Tongue (tissue), 2 donors: ENCODE measurements around the gene TMEM158. TPM values are rescaled to one million over a fixed set of nuclear protein-coding genes. Genes with fewer than 3 reads are reported as not detected.

Experiments used
- DNase-seq: peaks from one replicate; pipeline ENCODE4 v3.0.0-alpha.2; 2015
- total RNA-seq: library from RNA; depleted of rRNA; stranded (reverse); fragments of >200 nt; gene quantifications from one replicate; pipeline ENCODE4 v1.2.3, GENCODE V29; 2014

The TMEM158 gene
- total RNA-seq, 1 donor from 2014 or later = 2.4 TPM

DNA sequence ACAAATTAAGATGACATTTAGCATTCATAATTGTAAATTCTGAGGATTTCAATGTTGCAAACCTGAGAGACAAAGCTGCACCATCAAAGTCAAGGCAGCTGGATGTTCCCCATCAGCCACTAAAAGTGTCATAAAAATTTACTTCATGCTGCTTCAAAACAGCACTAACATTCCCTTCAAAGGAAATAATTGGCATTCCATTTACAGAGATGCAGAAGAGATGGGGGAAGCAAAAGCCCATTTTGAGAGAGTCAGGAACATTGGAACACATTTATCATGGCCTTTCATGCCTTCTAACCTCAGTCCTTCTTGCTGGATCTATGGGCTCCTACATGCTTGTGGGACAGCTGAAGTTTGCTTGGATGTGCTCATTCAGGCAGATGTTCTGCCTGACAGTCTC, 6.4 kb upstream of the TMEM158 start:
- DNase-seq = no peak

DNA sequence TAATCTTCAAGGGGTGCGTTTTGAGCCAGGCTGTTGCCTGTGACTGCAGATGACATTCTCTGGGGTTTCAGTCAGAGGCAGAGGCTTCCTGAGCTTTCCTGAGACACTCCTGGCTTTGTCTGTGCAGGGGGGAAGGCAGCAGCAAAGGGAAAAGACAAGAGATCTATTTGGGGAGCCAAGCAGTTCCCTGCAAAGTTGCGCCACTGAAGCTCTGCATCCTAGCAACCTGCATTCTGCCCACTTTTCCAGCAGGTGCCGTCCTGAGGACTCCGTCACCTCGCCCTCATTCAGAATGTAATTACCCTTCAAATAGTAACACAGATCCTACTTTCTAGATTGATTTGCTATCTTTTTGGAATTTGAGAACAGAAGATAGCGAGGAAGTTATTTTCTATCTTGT, 1.9 kb upstream of the TMEM158 start:
- DNase-seq = peak; percentile 8

DNA sequence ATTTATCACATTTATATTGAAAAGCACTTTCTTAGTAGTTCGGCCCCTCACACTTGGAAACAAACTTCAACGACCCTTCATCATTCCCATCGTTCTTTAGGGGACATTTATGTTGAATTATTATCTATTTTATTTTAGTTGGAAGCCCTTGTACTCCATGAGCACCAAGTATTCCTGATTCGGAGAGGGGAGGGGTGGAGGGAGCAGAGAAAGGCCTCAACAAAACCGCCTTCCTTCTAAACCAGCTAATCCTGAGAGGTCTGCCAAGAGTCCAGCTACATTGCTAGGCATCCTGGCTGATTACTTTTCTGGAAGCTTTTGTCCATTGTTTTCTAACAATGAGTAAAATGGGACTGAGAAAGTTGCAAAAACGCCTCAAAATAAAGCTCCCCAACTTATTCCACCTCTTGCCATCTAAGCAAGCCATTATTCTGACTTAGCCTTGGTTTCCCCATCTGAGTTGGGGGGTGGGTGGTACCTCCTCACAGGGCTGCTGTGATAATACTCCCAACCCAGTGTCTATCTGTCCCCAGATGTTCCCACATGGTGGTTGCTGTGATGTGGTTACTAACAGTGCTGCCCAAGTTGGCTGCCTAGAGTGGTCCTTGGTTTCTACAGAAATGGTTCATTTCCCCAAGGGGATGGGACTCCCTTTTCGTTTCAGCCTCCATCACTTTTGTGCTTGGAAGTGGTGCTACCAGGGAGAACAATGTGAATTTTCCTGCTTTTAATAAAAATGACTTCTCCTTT, 1.2 kb upstream of the TMEM158 start:
- DNase-seq = no peak

DNA sequence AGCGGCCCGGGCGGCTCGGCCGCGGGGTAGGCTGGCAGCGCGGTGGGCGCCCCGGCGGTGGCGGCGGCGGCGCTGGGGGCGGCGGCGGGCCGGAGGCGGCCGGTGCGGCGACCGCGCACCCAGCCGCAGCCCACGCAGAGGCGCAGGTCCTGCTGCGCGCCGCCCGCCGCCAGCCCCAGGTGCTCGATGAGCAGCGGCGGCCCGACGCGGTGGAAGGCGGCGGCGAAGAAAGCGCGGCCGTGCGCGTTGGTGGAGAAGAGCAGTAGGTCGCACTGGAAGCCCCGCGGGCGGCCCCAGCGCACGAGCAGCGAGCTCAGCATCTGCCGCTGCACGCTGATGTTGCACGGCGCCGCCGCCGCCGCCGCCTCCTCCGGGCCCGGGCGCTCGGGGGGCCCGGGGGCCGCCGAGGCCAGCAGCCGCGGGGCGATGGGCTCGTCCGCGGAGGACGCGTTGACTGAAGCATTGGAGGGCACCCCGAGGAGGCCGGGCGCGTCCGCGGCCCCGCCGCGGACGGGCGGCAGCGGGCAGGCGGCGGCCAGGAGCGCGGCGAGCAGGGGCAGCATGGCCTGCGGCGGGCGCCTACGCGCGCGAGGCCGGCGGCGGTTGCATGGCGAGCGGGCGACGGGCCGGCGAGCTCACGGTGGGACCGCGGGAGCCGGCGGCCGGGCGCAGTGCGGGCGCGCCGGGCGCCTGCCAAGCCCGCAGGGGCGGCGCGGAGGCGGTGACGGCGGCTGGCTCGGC, 452 bp downstream of the TMEM158 start:
- DNase-seq = peak; percentile 56

DNA sequence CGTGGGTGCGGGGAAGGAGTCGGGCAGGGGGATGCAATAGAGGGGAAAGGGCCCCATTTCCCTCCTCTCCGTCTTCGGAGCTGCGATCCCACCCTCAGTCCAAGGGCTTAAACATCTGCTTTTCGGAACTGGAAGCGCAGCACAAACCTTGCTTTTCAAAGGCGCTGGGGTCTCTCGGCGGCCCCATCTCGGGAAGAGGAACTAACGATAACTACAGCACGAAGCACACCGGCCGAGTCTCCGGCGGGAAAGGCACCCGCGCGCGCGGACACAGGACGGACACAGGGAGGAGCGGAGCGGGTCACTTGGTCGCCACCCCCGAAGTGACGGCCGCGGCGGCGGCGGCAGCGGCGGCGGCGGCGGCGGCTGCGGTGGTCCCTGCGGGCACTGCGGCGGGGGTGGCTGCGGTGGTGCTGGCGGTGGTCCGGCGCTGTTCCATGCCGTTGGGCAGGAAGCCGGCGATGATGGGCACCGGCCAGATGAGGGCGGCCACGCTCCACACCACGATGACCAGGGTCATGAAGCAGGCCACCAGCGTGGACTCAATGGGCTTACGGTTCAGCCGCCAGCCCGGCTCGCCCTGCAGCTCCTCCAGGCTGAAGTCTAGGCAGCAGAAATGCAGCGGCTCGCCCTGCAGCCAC, 1.1 kb downstream of the TMEM158 start:
- peak; percentile 76 for DNase-seq

DNA sequence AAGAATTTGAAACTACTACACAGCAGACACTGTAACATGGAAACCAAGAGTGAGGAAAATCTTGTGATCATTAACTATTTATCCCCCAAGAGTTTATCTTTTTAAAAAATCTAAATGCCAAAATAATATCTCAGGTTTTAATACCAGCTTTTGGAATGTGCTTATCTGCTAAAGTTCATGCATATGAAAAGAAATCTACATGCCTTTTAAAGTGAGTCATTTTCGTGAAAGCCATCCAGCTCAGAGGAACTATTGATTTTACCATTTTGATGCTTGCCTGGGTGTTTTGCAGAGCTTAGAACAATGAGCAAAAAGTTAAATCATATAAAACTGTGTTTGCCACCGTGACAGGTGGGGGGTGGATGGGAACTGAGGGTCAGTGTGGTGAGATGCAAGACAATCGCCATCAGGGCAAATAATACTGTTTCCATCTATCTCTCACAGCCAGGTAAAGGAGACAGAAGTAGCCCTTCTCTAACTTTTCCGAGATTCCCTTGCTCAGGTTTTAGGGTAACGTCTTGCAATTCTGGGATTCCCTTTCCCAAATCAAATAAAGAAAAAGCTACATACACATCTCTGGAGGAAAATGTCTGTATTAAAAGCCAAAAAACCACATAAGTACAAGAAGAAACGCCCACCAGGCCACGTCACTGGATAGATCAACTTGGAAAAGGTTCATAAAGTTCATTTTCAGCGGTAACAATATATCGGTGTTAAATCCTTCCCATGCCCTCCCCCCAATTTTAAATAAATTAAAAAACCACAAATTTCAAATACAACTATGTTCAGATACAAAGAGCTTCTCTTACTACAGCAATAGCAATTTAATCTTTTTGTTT, 2.0 kb downstream of the TMEM158 start:
- DNase-seq = peak; percentile 28

DNA sequence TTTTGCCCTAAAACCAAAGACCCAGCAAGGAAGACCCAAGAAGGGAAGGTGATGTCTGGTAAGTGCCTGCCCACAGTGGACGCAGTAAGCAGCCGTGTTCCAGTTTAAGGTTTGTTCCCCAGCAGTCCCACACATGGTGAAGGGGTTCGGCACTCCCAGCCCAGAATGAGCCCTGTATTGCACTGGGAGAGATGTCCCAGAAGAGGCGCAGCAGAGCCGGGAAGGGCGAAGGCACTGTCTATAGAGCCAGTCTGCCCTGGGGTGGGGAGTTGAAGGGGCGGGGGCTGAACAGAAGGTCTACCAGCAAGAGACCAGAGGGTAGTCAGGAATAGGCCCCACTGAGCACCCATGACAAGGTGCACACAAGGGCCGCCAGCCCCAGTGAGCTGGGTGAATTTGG, 6.4 kb downstream of the TMEM158 start:
- DNase-seq = no peak

DNA sequence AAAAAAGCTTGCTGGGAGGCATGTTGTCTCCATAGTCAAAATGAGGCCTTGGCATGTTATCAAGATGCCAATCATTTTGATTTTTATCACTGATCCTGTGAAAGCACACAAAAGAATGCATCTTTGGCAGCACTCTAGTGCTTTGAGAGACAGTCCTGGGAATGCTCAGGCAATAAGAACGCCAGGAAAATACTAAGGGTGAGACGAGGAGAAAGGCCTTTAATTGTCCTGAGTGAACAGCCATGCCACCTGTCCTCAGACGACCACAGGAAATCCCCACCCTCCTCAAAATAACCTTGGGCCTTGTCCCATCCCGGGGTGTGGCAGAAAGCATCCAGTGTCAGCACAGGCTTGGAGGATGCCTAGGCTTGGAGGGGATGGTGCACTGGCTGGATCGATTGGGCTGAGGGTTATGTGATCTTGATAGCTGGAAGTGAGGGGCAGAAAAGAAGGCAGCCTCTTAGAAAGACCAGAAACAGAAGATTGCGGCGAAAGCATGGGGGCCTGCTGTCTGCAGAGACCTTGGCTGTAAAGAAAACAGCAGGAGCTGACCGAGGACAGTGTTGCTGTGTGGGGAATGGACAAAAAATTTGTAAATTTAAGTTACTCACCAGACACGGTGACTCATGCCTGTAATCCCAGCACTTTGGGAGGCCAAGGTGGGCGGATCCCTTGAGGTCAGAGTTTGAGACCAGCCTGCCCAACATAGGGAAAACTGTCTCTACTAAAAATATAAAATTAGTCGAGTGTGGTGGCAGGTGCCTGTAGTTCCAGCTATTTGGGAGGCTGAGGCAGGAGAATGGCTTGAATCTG, 7.3 kb downstream of the TMEM158 start:
- peak; percentile 24 for DNase-seq

DNA sequence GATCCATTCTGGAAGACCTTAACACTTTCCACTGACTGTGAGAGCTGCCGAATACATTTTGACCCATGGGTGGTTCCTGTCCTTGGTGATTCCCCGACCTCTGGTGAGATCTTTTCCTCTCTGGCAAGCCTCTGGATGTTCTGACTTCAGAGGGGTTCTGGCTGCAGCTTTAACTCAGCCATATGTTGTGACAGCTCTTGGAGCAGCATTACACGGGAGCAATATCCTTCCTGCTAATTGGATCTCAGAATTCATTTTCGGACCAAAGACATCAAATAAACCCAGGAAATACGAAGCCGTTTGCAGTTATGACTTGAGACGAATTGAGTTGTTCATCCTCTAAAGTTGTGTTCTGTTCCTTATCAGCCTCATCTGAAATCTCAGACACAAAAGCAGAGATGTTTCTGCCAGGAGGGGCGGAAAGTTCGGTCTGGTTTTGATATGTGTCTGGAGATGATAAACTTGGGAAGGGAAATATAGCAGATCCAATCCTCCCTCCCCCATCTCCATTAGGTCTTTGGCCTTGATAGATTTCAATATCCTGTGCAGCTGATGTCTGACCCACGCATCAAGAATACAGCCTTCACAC, 10.0 kb downstream of the TMEM158 start:
- peak; percentile 27 for DNase-seq

DNA sequence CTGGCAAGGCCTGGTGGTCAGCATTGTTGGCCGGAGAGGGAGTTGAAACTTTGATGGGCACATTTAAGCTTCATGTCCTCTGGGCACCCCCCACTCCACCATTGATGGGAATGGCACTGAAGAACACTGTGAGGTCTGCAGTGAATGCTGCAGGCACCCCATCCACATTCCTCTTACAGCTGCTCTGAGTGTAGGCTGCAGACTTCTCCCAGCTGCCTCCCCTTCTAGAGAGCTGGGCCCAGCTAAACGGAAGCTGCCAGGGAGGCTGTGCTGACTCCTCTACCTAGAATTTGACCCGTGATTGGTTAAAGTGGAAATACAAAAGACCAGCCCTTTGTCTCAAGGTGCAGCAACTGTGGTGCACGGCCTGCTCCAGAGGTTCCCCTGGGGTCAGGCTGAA, 10.6 kb downstream of the TMEM158 start:
- peak; percentile 31 for DNase-seq

DNA sequence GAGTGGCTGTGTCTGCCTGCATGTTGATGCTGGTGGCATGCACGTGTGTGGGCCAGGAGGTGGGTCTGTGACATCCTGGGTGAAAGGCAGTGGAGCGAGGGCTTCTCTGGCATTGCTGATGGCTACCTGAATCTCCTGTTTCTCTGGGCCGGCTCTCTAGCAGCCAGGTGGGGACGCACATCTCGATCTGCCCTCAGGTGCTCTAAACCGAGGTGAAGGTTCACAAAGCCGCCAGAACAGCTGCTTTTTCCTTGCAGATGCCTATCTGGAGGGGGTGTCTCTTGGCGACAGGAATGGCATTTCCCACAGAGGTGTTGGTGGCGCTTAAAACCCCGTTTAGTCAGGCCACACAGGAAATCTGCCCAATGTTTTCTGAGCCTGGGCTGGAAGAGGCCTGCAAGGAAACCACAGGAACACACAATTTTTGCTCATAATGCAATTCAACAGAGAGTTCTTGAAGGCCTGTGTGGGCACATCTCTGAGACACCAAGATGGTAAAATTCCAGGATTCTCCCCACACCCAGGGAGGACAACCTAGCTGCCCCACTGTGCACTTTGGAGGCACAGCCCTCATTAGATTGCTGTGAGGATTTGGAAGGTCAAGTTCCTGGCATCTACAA, 11.9 kb downstream of the TMEM158 start:
- DNase-seq = no peak

DNA sequence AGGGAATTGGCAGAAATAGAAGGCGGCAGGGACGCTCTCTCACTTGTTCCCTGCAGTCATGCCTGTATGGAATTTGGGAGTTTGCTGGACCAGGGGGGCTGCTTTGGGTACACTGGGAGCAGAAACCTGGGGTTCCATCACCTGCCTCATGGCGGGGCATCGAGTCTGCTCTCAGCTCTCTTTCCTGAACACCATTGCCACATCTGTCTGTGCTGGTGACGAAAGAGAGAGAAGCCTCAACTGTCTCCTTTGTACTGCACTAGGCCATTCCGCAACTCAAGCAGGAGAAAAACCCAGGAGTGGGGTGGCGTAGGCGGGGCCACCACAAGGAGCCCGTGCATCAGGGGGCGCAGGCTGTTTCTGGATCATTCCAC, 14.0 kb downstream of the TMEM158 start:
- DNase-seq = no peak

DNA sequence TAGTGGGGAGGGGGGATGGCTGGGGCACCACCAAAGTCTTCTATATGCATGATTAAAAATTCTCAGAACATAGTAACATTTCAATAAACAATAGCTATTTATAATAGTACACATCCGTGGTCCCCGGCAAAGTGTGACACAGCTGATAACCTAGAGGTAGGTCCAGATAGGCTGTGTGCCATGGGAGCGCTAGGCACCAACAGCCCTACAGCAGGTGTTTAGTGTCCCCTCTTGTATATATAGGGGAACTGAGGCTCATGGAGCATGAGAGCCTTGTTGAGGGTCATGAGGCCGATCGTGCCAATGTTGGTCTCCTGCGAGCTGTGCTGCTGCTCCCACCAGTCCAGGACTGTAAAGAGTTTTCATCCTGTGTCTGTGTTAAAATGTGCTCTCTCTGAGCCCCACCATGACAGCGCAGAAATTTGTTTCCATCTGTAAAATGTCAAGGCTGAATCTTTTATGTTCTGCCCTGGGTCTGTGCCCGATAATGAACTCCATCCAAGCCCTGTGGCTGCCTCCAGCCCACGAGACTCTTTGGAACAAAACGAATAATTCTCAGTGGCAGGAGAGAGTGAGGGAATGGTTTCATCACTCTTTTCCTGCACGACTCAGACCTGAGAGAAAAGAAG, 14.5 kb downstream of the TMEM158 start:
- DNase-seq = peak; percentile 32

DNA sequence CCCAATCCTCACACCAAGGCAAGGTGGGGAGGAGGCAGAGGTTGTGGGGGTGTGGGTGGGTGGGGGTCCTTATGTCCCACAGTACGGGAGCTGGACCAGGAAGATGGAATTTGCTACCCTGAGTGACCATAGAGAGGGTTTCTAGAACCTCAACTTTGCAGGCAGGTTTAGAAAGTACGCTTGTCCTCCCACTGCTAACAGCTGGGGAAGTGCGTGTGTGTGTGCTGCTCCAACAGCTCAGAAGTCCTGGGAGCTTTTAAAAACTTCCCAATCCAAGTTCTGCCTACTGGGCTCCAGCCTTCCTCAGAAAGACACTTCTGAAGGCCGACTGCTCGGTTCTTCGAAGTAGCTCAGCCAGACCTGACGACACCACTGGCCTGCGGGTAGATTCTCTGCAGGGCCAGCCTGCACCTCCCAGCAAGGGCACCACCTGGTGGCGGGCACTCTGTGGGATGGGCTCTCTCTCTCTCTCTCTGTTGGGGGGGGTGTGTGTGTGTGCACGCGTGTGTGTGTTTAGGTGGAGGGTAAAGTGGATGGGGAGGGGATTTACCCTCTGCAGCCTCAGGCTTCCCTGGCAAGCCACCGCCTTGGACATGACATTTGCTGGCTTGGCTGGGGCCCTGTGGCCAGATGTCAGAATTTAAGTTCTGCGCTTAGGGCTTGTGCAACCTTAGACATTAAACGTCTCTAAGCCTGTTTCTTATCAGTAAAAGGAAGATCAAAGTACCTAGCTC, 15.6 kb downstream of the TMEM158 start:
- DNase-seq = peak; percentile 79

DNA sequence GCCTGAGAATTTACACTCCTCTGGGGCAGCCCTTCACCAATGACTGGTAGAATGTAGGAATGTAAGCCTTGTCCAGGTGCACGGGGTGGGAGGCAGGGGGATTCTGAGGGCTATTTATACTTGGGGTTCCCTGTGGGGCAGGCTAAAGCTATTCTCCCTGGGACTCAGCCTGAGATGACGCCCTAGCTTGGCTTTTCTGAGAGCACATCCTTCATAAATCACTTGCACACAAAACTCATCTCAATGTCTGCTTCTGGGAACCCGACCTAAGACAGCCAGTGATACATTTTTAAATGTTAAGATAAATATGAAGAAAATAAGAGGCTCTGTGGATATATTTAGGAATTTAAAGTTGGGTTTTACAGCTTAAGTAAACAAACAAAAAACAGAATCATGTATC, 16.6 kb downstream of the TMEM158 start:
- no peak for DNase-seq

DNA sequence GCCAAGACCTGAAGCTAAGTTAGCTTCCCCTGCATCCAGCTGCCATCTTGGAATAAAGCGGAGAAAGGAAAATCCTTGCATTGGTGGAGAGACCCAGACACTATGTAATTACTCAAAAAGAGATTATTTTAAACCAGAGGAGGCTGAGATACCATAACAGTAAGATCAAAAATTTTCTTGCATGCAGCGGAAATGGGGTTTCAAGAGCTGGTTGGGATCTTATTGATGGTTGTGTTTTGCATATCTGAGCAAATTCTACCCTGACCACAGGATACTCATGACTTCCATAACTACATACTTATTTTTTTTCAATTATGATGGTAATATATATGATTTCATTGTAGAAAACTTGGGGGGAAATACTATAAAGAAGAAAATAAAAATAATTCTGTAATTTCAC, 17.5 kb downstream of the TMEM158 start:
- no peak for DNase-seq

DNA sequence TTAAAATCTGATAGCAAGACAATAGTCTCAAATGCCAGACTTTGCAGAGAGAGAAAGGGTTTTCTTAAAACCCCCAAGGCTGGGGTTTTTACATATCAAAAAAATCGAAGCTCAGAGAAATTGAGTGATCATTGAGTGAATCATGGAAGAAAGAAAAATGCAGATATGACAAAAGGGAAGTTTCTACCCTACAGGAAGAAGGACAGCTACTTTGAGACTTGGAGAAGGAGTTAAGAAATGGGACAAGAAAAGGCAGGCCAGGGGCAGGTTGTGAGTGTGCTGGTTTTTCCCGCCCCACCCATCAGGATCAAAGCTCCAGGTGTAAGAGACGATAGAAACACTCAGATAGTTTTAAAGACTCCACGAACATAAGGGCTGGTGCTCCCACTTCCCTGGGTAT, 18.6 kb downstream of the TMEM158 start:
- DNase-seq = no peak

DNA sequence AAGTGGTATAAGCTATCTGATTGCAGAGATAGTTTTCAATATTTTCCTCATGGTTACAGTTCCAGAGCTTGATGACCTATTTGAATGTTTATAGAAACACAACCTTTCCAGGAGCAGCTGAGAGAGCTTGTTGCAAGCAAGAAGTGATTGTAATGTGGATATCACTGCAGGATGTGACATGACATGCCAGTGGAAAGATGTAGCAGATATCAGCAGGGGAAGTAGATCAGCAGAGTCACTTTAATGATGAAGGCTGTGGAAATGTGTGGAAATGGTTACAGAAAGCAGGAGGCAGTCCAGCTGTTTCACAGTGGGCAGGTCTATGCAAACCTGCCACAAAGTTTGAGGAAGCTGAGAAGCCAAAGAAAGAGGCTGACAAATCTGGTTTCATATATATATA, 21.0 kb downstream of the TMEM158 start:
- DNase-seq = no peak

DNA sequence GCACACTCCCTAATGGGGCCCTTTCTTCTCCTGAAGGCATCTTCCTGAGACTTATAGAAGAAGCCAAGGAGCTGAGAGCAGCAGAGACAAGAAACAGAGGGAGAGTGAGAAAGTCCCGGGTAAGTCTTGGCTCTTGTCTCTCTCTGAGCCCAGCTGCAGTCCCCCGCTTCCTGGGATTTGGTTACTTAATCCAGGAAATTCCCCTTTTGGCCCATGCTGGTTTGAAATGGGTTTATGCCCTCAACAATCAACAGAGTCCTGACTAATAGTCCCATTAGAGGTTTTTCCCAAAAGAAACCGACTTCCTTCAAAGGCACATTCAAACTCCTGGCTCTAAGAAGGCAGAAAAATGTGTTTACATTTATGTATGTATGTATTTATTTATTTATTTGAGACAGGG, 22.0 kb downstream of the TMEM158 start:
- DNase-seq = peak; percentile 52
